Endothelial cell (in vitro differentiated cells): ENCODE data around the gene SPZ1. TPM values are rescaled to one million over a fixed set of nuclear protein-coding genes. Genes with fewer than 3 reads are reported as not detected.

Source experiments
- DNase-seq: peaks from one replicate; pipeline ENCODE4 v3.0.0; 2021; ENCODE audit warnings: low spot score
- H3K27ac Mint-ChIP-seq: one replicate; pipeline ENCODE4 v1.8.0; 2021; ENCODE audit warnings: mixed read lengths, inconsistent platforms; ENCODE audit not compliant: unreplicated experiment
- H3K27me3 Mint-ChIP-seq: one replicate; pipeline ENCODE4 v1.8.0; 2021; ENCODE audit warnings: mild to moderate bottlenecking, moderate library complexity, mixed read lengths, inconsistent platforms; ENCODE audit not compliant: unreplicated experiment
- H3K36me3 Mint-ChIP-seq: one replicate; pipeline ENCODE4 v1.8.0; 2021; ENCODE audit warnings: mild to moderate bottlenecking, low read depth, mixed read lengths, inconsistent platforms; ENCODE audit not compliant: unreplicated experiment
- H3K4me1 Mint-ChIP-seq: one replicate; pipeline ENCODE4 v1.8.0; 2021; ENCODE audit warnings: mild to moderate bottlenecking, mixed read lengths, inconsistent platforms; ENCODE audit not compliant: unreplicated experiment
- H3K4me3 Mint-ChIP-seq: one replicate; pipeline ENCODE4 v1.8.0; 2021; ENCODE audit warnings: mild to moderate bottlenecking, mixed read lengths, inconsistent platforms; ENCODE audit not compliant: unreplicated experiment
- H3K9me3 Mint-ChIP-seq: one replicate; pipeline ENCODE4 v1.8.0; 2021; ENCODE audit warnings: mixed read lengths, inconsistent platforms; ENCODE audit not compliant: unreplicated experiment
- total RNA-seq: library from RNA; stranded (reverse); fragmentation: NEBNext Ultra II Directional; extraction: Animal tissue kit (Norgen Biotek cat#: 25700); gene quantifications from one replicate; pipeline ENCODE4 v1.2.1, GENCODE V29; 2021; ENCODE audit not compliant: unreplicated experiment
- TF ChIP-seq, protein P1 (sequence below): fragments of 200-600 bp; sonication (generic); IDR thresholded peaks from one replicate; pipeline ENCODE4 v1.5.0; 2021; ENCODE audit warnings: antibody characterized with exemption; ENCODE audit not compliant: unreplicated experiment

Gene SPZ1
- total RNA-seq, 1 donor from 2014 or later = not detected

DNA sequence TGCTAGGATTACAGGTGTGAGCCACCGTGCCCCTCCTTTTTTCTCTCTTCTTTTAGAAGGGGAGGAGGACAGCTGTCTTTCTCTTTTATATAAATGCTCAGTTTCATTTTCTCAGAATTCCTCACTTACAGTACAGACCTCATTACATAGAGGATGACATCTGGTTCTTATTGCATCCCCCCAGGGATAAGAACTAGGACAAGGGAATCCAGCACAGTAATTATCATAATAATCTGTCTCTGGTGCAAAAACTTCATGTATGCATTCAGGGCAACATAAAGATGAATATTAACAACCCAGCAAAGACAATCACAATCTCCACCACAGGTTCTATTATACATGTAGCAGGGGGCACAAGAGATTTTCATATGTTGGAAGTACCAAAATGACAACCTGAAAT, 5.1 kb downstream of the SPZ1 start:
- Mint-ChIP-seq H3K36me3 (no peaks in the 10 kb centered on the region), H3K4me3 (no peak overlapping the region), H3K4me1 (peaks cover 3% of the 10 kb centered on the region), H3K9me3 (no peaks in the 10 kb centered on the region), H3K27ac (no peak overlapping the region), H3K27me3 (no peaks in the 10 kb centered on the region)
- TF ChIP-seq, protein P1, sequence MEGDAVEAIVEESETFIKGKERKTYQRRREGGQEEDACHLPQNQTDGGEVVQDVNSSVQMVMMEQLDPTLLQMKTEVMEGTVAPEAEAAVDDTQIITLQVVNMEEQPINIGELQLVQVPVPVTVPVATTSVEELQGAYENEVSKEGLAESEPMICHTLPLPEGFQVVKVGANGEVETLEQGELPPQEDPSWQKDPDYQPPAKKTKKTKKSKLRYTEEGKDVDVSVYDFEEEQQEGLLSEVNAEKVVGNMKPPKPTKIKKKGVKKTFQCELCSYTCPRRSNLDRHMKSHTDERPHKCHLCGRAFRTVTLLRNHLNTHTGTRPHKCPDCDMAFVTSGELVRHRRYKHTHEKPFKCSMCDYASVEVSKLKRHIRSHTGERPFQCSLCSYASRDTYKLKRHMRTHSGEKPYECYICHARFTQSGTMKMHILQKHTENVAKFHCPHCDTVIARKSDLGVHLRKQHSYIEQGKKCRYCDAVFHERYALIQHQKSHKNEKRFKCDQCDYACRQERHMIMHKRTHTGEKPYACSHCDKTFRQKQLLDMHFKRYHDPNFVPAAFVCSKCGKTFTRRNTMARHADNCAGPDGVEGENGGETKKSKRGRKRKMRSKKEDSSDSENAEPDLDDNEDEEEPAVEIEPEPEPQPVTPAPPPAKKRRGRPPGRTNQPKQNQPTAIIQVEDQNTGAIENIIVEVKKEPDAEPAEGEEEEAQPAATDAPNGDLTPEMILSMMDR = no peak
- no peak for DNase-seq

DNA sequence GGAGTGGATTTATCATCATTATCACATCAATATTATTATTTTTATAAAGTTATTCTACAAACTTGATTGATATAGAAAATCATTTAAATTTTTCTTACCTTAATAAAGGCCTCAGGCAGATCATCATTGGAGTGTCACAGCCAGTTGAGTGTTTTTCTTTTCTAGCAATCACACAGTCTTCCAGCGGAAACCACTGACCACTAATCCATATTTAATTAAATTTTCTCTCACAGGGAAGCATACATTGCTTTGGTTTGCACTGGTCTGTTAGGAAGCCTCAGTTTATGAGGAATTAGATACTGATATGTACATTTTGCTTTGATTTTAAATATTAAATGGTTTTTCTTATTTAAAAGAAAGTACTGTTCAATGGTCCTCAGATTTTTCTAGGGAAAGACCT, 6.7 kb downstream of the SPZ1 start:
- no peaks in the 10 kb centered on the region for H3K36me3 Mint-ChIP-seq
- no peak overlapping the region for H3K27ac Mint-ChIP-seq
- H3K9me3 Mint-ChIP-seq = no peaks in the 10 kb centered on the region

GRCh38 chr5:80337379-80337778, 17.6 kb downstream of the SPZ1 start:
- Mint-ChIP-seq H3K9me3 (no peaks in the 10 kb centered on the region), H3K4me1 (peaks cover 5% of the 10 kb centered on the region), H3K4me3 (no peak overlapping the region), H3K36me3 (no peaks in the 10 kb centered on the region), H3K27ac (no peak overlapping the region), H3K27me3 (no peaks in the 10 kb centered on the region)
- TF ChIP-seq, protein P1 = no peak
- no peak for DNase-seq

More for the DNA sequence above, 6.7 kb downstream of the SPZ1 start:
- TF ChIP-seq, protein P1 = no peak
- DNase-seq = no peak
- H3K27me3 Mint-ChIP-seq = no peaks in the 10 kb centered on the region
- peaks cover 3% of the 10 kb centered on the region for H3K4me1 Mint-ChIP-seq
- H3K4me3 Mint-ChIP-seq = no peak overlapping the region

- DNase-seq = no peak
- Mint-ChIP-seq H3K36me3 (no peaks in the 10 kb centered on the region), H3K27me3 (peaks cover 3% of the 10 kb centered on the region), H3K9me3 (no peaks in the 10 kb centered on the region), H3K4me3 (no peak overlapping the region), H3K4me1 (peaks cover 5% of the 10 kb centered on the region), H3K27ac (no peak overlapping the region)
- TF ChIP-seq, protein P1 = no peak
These were observed 19.3 kb downstream of the SPZ1 start for GRCh38 chr5:80339116-80339515.

DNA sequence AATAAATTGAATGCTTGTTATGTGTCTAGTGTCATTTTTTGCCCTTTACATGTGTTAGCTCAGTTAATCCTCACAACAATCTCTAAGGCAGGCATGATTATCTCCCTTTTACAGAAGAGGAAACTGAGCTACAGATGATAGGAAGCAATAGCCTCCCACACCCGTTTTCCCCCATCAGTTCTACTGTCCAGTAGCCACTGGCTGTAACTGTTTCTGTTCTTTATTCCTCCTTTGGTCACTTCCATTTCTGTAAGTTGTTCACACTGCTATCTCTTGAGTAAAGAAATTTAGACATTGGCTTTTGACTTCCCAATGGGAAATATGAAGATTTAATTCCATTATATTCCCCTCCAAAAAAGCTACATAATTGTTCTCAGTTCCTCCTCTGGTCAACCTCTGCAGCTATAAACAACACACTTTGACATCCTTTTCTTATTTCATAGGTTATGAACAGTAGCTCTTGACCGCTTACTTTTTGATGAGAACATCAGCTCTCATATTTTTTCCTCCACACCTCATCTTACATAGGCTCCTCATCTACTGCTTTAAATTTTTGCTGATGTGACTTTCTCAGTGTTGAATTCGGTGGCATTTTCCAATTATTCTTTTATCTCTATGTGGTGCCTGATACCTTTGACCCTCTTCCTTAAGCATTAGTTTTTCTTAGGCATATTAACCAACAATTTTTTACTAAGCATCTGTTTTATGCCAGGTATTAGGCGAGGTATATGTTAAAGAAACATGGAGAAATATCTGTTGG, 21.4 kb downstream of the SPZ1 start:
- Mint-ChIP-seq H3K27me3 (peaks cover 3% of the 10 kb centered on the region), H3K4me1 (peaks cover 7% of the 10 kb centered on the region), H3K36me3 (no peaks in the 10 kb centered on the region), H3K4me3 (no peak overlapping the region), H3K27ac (no peak overlapping the region), H3K9me3 (no peaks in the 10 kb centered on the region)
- no peak for DNase-seq
- TF ChIP-seq, protein P1 = no peak
